Measurements from ENCODE around the gene CENPU. TPM values are rescaled to one million over a fixed set of nuclear protein-coding genes. Genes with fewer than 3 reads are reported as not detected.

The CENPU gene
- total RNA-seq, 1 experiment from 2014 or later = 124 TPM

DNA sequence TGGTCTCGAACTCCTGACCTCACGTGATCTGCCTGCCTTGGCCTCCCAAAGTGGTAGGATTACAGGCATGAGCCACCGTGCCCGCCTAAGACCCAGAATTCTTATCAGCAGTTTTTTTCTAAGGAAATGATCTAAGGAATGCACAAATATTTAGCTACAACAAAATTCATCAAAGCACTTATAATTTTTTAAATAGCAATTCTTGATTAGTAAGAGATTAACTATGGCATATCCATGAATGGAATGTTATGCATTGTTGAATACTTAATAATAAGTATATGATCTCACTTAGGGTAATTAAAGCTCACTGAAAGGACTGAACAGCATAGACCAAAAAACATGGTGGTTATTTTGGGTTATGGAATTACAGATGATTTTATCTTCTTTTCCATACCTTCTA lies 18.4 kb downstream of the CENPU start:
- Histone ChIP-seq H3K4me2 (ENCODE audit: insufficient read depth, insufficient read length, low read length) (no peak overlapping the region), H2AFZ (ENCODE audit: low read length) (no peak overlapping the region), H4K91ac (ENCODE audit: insufficient read length, low read depth, low read length) (no peak overlapping the region), H3K4me1 (ENCODE audit: insufficient read depth, low read length) (no peaks in the 10 kb centered on the region), H3K4ac (ENCODE audit: low read depth, low read length) (no peak overlapping the region), H3K9ac (ENCODE audit: extremely low read depth, insufficient read length, low read length) (no peak overlapping the region), H3K18ac (ENCODE audit: insufficient read length, low read depth, low read length) (no peak overlapping the region), H3K79me2 (ENCODE audit: insufficient read depth, low read length) (peaks cover 3% of the 10 kb centered on the region), H2BK120ac (ENCODE audit: low read depth, low read length, poor library complexity, severe bottlenecking) (no peak overlapping the region), H3K56ac (ENCODE audit: insufficient read length, low read depth, low read length) (no peak overlapping the region), H2BK12ac (ENCODE audit: insufficient read length, low read depth, low read length) (no peak overlapping the region), H3K27ac (ENCODE audit: insufficient read length, low read depth, low read length) (no peak overlapping the region), H4K5ac (ENCODE audit: insufficient read length, low read depth, low read length) (no peak overlapping the region), H3K23ac (ENCODE audit: insufficient read length, low read depth, low read length) (no peak overlapping the region), H3K27me3 (ENCODE audit: insufficient read depth, low read length) (no peaks in the 10 kb centered on the region), H4K20me1 (ENCODE audit: control insufficient read depth, insufficient read depth, insufficient read length) (no peaks in the 10 kb centered on the region), H3K79me1 (ENCODE audit: insufficient read depth, low read depth, low read length, poor library complexity, severe bottlenecking) (no peaks in the 10 kb centered on the region), H4K8ac (replicated peaks; ENCODE audit: insufficient read length, low read depth, low read length) (no peak overlapping the region), H2BK20ac (ENCODE audit: low read depth, low read length, poor library complexity, severe bottlenecking) (no peak overlapping the region), H3T11ph (ENCODE audit: low read length) (no peak overlapping the region), H3K9me3 (ENCODE audit: control insufficient read depth, low read depth, low read length) (no peaks in the 10 kb centered on the region), H2AK5ac (ENCODE audit: insufficient read length, low read length) (no peak overlapping the region), H2BK15ac (ENCODE audit: low read depth, low read length) (no peak overlapping the region), H3K23me2 (ENCODE audit: insufficient read length, low read depth, low read length, poor library complexity, severe bottlenecking) (no peaks in the 10 kb centered on the region), H2BK5ac (ENCODE audit: insufficient read length, low read length) (no peak overlapping the region), H3K14ac (ENCODE audit: insufficient read depth, low read length) (no peak overlapping the region)
- no CpG with 5 or more reads among the region's 4 CpGs for WGBS (ENCODE audit: extremely low coverage, insufficient read length, low lambda C conversion rate)
- TF ChIP-seq, protein P1, sequence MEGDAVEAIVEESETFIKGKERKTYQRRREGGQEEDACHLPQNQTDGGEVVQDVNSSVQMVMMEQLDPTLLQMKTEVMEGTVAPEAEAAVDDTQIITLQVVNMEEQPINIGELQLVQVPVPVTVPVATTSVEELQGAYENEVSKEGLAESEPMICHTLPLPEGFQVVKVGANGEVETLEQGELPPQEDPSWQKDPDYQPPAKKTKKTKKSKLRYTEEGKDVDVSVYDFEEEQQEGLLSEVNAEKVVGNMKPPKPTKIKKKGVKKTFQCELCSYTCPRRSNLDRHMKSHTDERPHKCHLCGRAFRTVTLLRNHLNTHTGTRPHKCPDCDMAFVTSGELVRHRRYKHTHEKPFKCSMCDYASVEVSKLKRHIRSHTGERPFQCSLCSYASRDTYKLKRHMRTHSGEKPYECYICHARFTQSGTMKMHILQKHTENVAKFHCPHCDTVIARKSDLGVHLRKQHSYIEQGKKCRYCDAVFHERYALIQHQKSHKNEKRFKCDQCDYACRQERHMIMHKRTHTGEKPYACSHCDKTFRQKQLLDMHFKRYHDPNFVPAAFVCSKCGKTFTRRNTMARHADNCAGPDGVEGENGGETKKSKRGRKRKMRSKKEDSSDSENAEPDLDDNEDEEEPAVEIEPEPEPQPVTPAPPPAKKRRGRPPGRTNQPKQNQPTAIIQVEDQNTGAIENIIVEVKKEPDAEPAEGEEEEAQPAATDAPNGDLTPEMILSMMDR (conservative IDR thresholded peaks at IDR 0.05) = no peak
- H3K9me3 Mint-ChIP-seq = no peaks in the 10 kb centered on the region
- peaks cover 35 to 87% (median 84%) of the 10 kb centered on the region in 3 experiments for H3K36me3 Mint-ChIP-seq (ENCODE audit: insufficient read depth in 1 of 3, low read depth in 3 of 3)
- no peak overlapping the region for H3K27ac Mint-ChIP-seq
- no peak overlapping the region for H3K4me3 Mint-ChIP-seq
- no peaks in the 10 kb centered on the region for H3K4me1 Mint-ChIP-seq
- H3K27me3 Mint-ChIP-seq (ENCODE audit: low read depth) = no peaks in the 10 kb centered on the region
- no peak for DNase-seq

Data from H9 (cell line).